ENCODE results near the gene SART3. TPM values are rescaled to one million over a fixed set of nuclear protein-coding genes. Genes with fewer than 3 reads are reported as not detected.
A peak's percentile ranks its signal among the peaks of the same experiment; 100 is the strongest.

The SART3 gene
- total and polyA plus RNA-seq, 2 of the 13 experiments (the other 11 are each of a cell fraction or from before 2014, with no cell fraction given) = 16.1 to 69.9 TPM

- no peaks in the 10 kb centered on the region for H3K79me2 ChIP-seq (ENCODE audit: insufficient read depth, low read length)
- ChIA-PET POLR2A (interaction anchor here (1.2 kb wide), 1 partner anchor 43 kb away, joined by 3 read pairs; the partner anchor contains the start of gene ISCU), CTCF (ENCODE audit: low intra/inter-chr PET ratio, low total read pairs) (no interaction called here)
- ATAC-seq (no peak), DNase-seq (ENCODE audit: low spot score) (no peak), FAIRE-seq (no peak)
- in situ Hi-C loops (cut with HindIII; ENCODE audit: extremely low pct_ligation_motif_present, low pct_unique_long_range_greater_than_20kb) = no loop called here
- H3K4me2 ChIP-seq (ENCODE audit: low read depth, low read length) = no peak overlapping the region
- BruUV-seq (replicated peaks) = no TSS peak
- TF ChIP-seq ZNF234 (CRISPR knock-in tag; conservative IDR thresholded peaks at IDR 0.05) (no peak), AGO2 (optimal IDR thresholded peaks at IDR 0.05; ENCODE audit: low read depth, low read length) (peak; percentile 72), CEBPG (CRISPR knock-in tag; IDR thresholded peaks at IDR 0.05) (no peak), ZC3H13 (CRISPR knock-in tag; IDR thresholded peaks at IDR 0.05) (no peak), KLF12 (CRISPR knock-in tag; IDR thresholded peaks at IDR 0.05; ENCODE audit: borderline replicate concordance) (no peak), MAFF (IDR thresholded peaks at IDR 0.05; ENCODE audit: low read depth, low read length) (no peak)
- H3K27me3 ChIP-seq (ENCODE audit: control insufficient read depth in 1 of 2, insufficient read depth in 2 of 2, low read length in 2 of 2) = no peaks in the 10 kb centered on the region
- H3K4me1 ChIP-seq (ENCODE audit: insufficient read depth, low read length) = peaks cover 9% of the 10 kb centered on the region
- intact Hi-C loops (cut with micrococcal nuclease; ENCODE audit: unreplicated experiment) = no loop called here
- WGBS (ENCODE audit: low lambda C conversion rate) = 97% methylated on average over 27 of the region's 39 CpGs
- no peak overlapping the region for H2AFZ ChIP-seq (ENCODE audit: low read length)
- no peaks in the 10 kb centered on the region for H3K9me3 ChIP-seq (ENCODE audit: low read length)
- H3K36me3 ChIP-seq (replicated peaks in 1 of 2; ENCODE audit: control insufficient read depth in 1 of 2, insufficient read depth in 2 of 2, low read length in 2 of 2) = peaks cover 31 to 58% of the 10 kb centered on the region in 2 experiments
- no peak overlapping the region for H3K4me3 ChIP-seq (replicated peaks in 1 of 3; ENCODE audit: insufficient read depth in 1 of 3, low read depth in 2 of 3, low read length in 3 of 3)
- no peak overlapping the region for H3K27ac ChIP-seq (ENCODE audit: extremely low read length, insufficient read depth, low read length)
- H3K9ac ChIP-seq (ENCODE audit: insufficient read depth, low read depth, low read length) = no peak overlapping the region
- no peaks in the 10 kb centered on the region; the same call in 1 of the 2 replicates for H4K20me1 ChIP-seq (ENCODE audit: insufficient read depth, low read length)
Observed at GRCh38 chr12:108518716-108519496, 42.1 kb downstream of the SART3 start.

GRCh38 chr12:108518101-108518715, 42.8 kb downstream of the SART3 start:
- POLR2A ChIA-PET = no interaction called here
- Histone ChIP-seq H3K79me2 (ENCODE audit: insufficient read depth, low read length) (no peaks in the 10 kb centered on the region), H3K9me3 (ENCODE audit: low read length) (no peaks in the 10 kb centered on the region), H3K27me3 (ENCODE audit: control insufficient read depth in 1 of 2, insufficient read depth in 2 of 2, low read length in 2 of 2) (no peaks in the 10 kb centered on the region), H4K20me1 (ENCODE audit: insufficient read depth, low read length) (no peaks in the 10 kb centered on the region; the same call in 1 of the 2 replicates), H3K4me2 (ENCODE audit: low read depth, low read length) (no peak overlapping the region), H3K4me1 (ENCODE audit: insufficient read depth, low read length) (peaks cover 9% of the 10 kb centered on the region), H3K4me3 (replicated peaks in 1 of 3; ENCODE audit: insufficient read depth in 1 of 3, low read depth in 2 of 3, low read length in 3 of 3) (no peak overlapping the region), H3K36me3 (replicated peaks in 1 of 2; ENCODE audit: control insufficient read depth in 1 of 2, insufficient read depth in 2 of 2, low read length in 2 of 2) (peaks cover 26 to 51% of the 10 kb centered on the region in 2 experiments), H3K27ac (ENCODE audit: extremely low read length, insufficient read depth, low read length) (no peak overlapping the region), H2AFZ (ENCODE audit: low read length) (no peak overlapping the region), H3K9ac (ENCODE audit: insufficient read depth, low read depth, low read length) (no peak overlapping the region)
- intact Hi-C loops (cut with micrococcal nuclease; ENCODE audit: unreplicated experiment) = no loop called here
- CTCF ChIA-PET (ENCODE audit: low intra/inter-chr PET ratio, low total read pairs) = no interaction called here
- WGBS (ENCODE audit: low lambda C conversion rate) = 97% methylated on average over 20 of the region's 24 CpGs
- ATAC-seq = no peak
- no peak for FAIRE-seq
- no TSS peak for BruUV-seq (replicated peaks)
- in situ Hi-C loops (cut with HindIII; ENCODE audit: extremely low pct_ligation_motif_present, low pct_unique_long_range_greater_than_20kb) = no loop called here
- DNase-seq (ENCODE audit: low spot score) = no peak
- TF ChIP-seq IRF9 (CRISPR knock-in tag; IDR thresholded peaks at IDR 0.05; ENCODE audit: borderline replicate concordance) (no peak), POLR2A (IDR thresholded peaks at IDR 0.05; ENCODE audit: insufficient read depth in 1 of 2, low read depth in 2 of 2, low read length in 2 of 2) (0 out of 4 replicates have a peak, but pooled peaks of 1 of the 2 experiments have one; percentile 37)

Data from HepG2 (cell line).